ENCODE data around the gene PCSK5.

PCSK5 gene

GRCh38 chr9:75881761-75882160, 8.7 kb upstream of the PCSK5 start:
- TF ChIP-seq CTCF (IDR thresholded peaks at IDR 0.05; ENCODE audit: borderline replicate concordance, control extremely low read depth, extremely low read depth, insufficient read depth, missing control alignments): no peak
- in situ Hi-C loops (cut with MboI; ENCODE audit: low sequenced_read_pairs, unreplicated experiment): no loop called here
- no peak for DNase-seq (ENCODE audit: low spot score)

- DNase-seq (ENCODE audit: low spot score): no peak
- no peak for TF ChIP-seq CTCF (IDR thresholded peaks at IDR 0.05; ENCODE audit: borderline replicate concordance, control extremely low read depth, extremely low read depth, insufficient read depth, missing control alignments)
- in situ Hi-C loops (cut with MboI; ENCODE audit: low sequenced_read_pairs, unreplicated experiment): no loop called here
These were observed 4.8 kb upstream of the PCSK5 start for GRCh38 chr9:75885652-75886051.

GRCh38 chr9:75889577-75889976, 896 bp upstream of the PCSK5 start:
- TF ChIP-seq CTCF (IDR thresholded peaks at IDR 0.05; ENCODE audit: borderline replicate concordance, control extremely low read depth, extremely low read depth, insufficient read depth, missing control alignments): no peak
- in situ Hi-C loops (cut with MboI; ENCODE audit: low sequenced_read_pairs, unreplicated experiment): no loop called here
- DNase-seq (ENCODE audit: low spot score): peak; percentile 24

GRCh38 chr9:75889977-75890471, 449 bp upstream of the PCSK5 start:
- TF ChIP-seq CTCF (IDR thresholded peaks at IDR 0.05; ENCODE audit: borderline replicate concordance, control extremely low read depth, extremely low read depth, insufficient read depth, missing control alignments): no peak
- in situ Hi-C loops (cut with MboI; ENCODE audit: low sequenced_read_pairs, unreplicated experiment): no loop called here
- DNase-seq (ENCODE audit: low spot score): no peak

GRCh38 chr9:75891277-75891741, 836 bp downstream of the PCSK5 start:
- no peak for TF ChIP-seq CTCF (IDR thresholded peaks at IDR 0.05; ENCODE audit: borderline replicate concordance, control extremely low read depth, extremely low read depth, insufficient read depth, missing control alignments)
- in situ Hi-C loops (cut with MboI; ENCODE audit: low sequenced_read_pairs, unreplicated experiment): no loop called here
- peak; percentile 36 for DNase-seq (ENCODE audit: low spot score)

- TF ChIP-seq CTCF (IDR thresholded peaks at IDR 0.05; ENCODE audit: borderline replicate concordance, control extremely low read depth, extremely low read depth, insufficient read depth, missing control alignments): no peak
- peak; percentile 32 for DNase-seq (ENCODE audit: low spot score)
- in situ Hi-C loops (cut with MboI; ENCODE audit: low sequenced_read_pairs, unreplicated experiment): no loop called here
These were observed 1.3 kb downstream of the PCSK5 start for GRCh38 chr9:75891771-75892215.

All from GM13976 (cell line).